B cell (primary cell): Measurements from ENCODE around the gene ZNF638. TPM values are rescaled to one million over a fixed set of nuclear protein-coding genes. Genes with fewer than 3 reads are reported as not detected.

Experiments used
- ATAC-seq: fragments of 200-7000 bp; cut with Tn5 transposase; one replicate; pipeline ENCODE4 v1.10.0; 2021; ENCODE audit warnings: low read depth, mild to moderate bottlenecking, moderate number of reproducible peaks, moderate library complexity
- CTCF ChIA-PET: fragments of 350-600 bp; sonication (Branson Sonifier 250); formaldehyde crosslinking; loops from one replicate; lab custom pipeline; 2021; ENCODE audit warnings: antibody characterized with exemption, inconsistent platforms; lab: Charles Lee
- POLR2A ChIA-PET: fragments of 350-600 bp; sonication (Branson Sonifier 250); formaldehyde crosslinking; loops from one replicate; lab custom pipeline; 2021; ENCODE audit warnings: antibody characterized with exemption; lab: Charles Lee
- DNase-seq: peaks from one replicate; pipeline ENCODE4 v3.0.0; 2013
- H2AFZ ChIP-seq: 2 replicates; pipeline ENCODE4 v1.6.1; 2012; ENCODE audit warnings: mild to moderate bottlenecking, low read depth, low read length; ENCODE audit not compliant: insufficient read depth, poor library complexity, severe bottlenecking
- H3K27ac ChIP-seq, 2 donors: 1 replicate in 1 of 2; 2 replicates in 1 of 2; pipeline ENCODE4 v1.5.1; 2012 to 2013; ENCODE audit warnings: low read length in 2 of 2, mild to moderate bottlenecking in 2 of 2, moderate library complexity in 1 of 2
- H3K27me3 ChIP-seq, 4 experiments: fragments of 200-600 bp in 1 of 4; sonication (generic) in 1 of 4; replicated peaks in 1 of 4; 1 replicate in 2 of 4; 2 replicates in 2 of 4; pipeline versions ENCODE4 v1.6.1 to v1.7.0; 2013 to 2016; ENCODE audit warnings: low read length in 3 of 4, mild to moderate bottlenecking in 2 of 4, mixed read lengths in 1 of 4, moderate library complexity in 1 of 4; ENCODE audit not compliant: insufficient read depth in 4 of 4, control insufficient read depth in 3 of 4; ENCODE audit errors: control extremely low read depth in 1 of 4
- H3K36me3 ChIP-seq, 2 experiments: replicated peaks in 1 of 2; 1 replicate in 1 of 2; 2 replicates in 1 of 2; pipeline versions ENCODE4 v1.6.1 to v1.7.1; 2013; ENCODE audit warnings: low read length in 1 of 2; ENCODE audit not compliant: insufficient read depth in 2 of 2, control insufficient read depth in 1 of 2; ENCODE audit errors: control extremely low read depth in 1 of 2, extremely low read depth in 1 of 2
- H3K4me1 ChIP-seq, 2 donors: fragments of 200-600 bp in 1 of 2; sonication (generic) in 1 of 2; 1 replicate in 1 of 2; 2 replicates in 1 of 2; pipeline versions ENCODE4 v1.5.1 to v1.6.1; 2013 to 2017; ENCODE audit warnings: low read length in 2 of 2; ENCODE audit not compliant: control insufficient read depth in 2 of 2, insufficient read depth in 2 of 2
- H3K4me2 ChIP-seq: replicated peaks from 2 replicates; pipeline ENCODE3; 2012; ENCODE audit warnings: mild to moderate bottlenecking, low read depth, low read length; ENCODE audit not compliant: poor library complexity, severe bottlenecking
- H3K4me3 ChIP-seq, 5 experiments: fragments of 200-600 bp in 1 of 5; sonication (generic) in 1 of 5; 1 replicate in 3 of 5; 2 replicates in 2 of 5; pipeline versions ENCODE4 v1.5.1 to v1.7.0; 2011 to 2016; ENCODE audit warnings: low read length in 4 of 5, mild to moderate bottlenecking in 4 of 5, low read depth in 2 of 5, control low read depth in 1 of 5, moderate library complexity in 1 of 5; ENCODE audit not compliant: insufficient read depth in 1 of 5; ENCODE audit errors: control extremely low read depth in 1 of 5, extremely low read depth in 1 of 5
- H3K79me2 ChIP-seq: fragments of 200-600 bp; sonication (generic); one replicate; pipeline ENCODE4 v1.6.0; 2016; ENCODE audit warnings: low read length; ENCODE audit not compliant: control insufficient read depth, insufficient read depth
- H3K9ac ChIP-seq: fragments of 200-600 bp; sonication (generic); 2 replicates; pipeline ENCODE4 v1.6.1; 2017; ENCODE audit warnings: mild to moderate bottlenecking, low read length, moderate library complexity
- H3K9me3 ChIP-seq, 3 donors: one replicate each; pipeline versions ENCODE4 v1.6.1 to v1.7.1; 2013; ENCODE audit warnings: low read length in 2 of 3; ENCODE audit not compliant: control insufficient read depth in 2 of 3, insufficient read depth in 1 of 3; ENCODE audit errors: control extremely low read depth in 1 of 3
- H4K20me1 ChIP-seq: 2 replicates; pipeline ENCODE4 v1.6.0; 2012; ENCODE audit warnings: mild to moderate bottlenecking, low read length; ENCODE audit not compliant: insufficient read depth, control insufficient read depth, poor library complexity, severe bottlenecking
- H3K27ac Mint-ChIP-seq: one replicate; pipeline ENCODE4 v1.8.0; 2021; ENCODE audit warnings: mixed read lengths
- H3K27me3 Mint-ChIP-seq: one replicate; pipeline ENCODE4 v1.8.0; 2021; ENCODE audit warnings: mixed read lengths
- H3K4me1 Mint-ChIP-seq: one replicate; pipeline ENCODE4 v1.8.0; 2021; ENCODE audit warnings: mixed read lengths
- H3K4me3 Mint-ChIP-seq: one replicate; pipeline ENCODE4 v1.8.0; 2021; ENCODE audit warnings: mixed read lengths
- H3K9me3 Mint-ChIP-seq: one replicate; pipeline ENCODE4 v1.8.0; 2022; ENCODE audit warnings: mixed read lengths; ENCODE audit not compliant: insufficient read depth
- EZH2 ChIP-seq: IDR thresholded peaks from 2 replicates; pipeline ENCODE4 v1.6.1; 2012; ENCODE audit warnings: borderline replicate concordance, low read depth, mild to moderate bottlenecking, moderate library complexity, low read length; ENCODE audit not compliant: insufficient read depth, poor library complexity, severe bottlenecking
- WGBS: methylation state at CpG from one replicate; pipeline ENCODE4 v1.1.5; 2013; ENCODE audit warnings: missing lambda C conversion rate; ENCODE audit not compliant: insufficient coverage; 5-methylcytosine and 5-hydroxymethylcytosine counted together
- intact Hi-C: fragments of 100-400 bp; cut with micrococcal nuclease; formaldehyde crosslinking; loops from one replicate; pipeline ENCODE4 v1.10.0; 2022
- polyA plus RNA-seq: library from polyadenylated mRNA; depleted of rRNA; stranded (reverse); fragments of >200 nt; gene quantifications from 2 replicates; pipeline ENCODE4 v1.2.3, GENCODE V29; 2012
- total RNA-seq, 2 donors: library from RNA; stranded (reverse); fragments of 120-200 nt in 1 of 2; gene quantifications; 1 replicate in 1 of 2; 2 replicates in 1 of 2; pipeline versions ENCODE4 v1.2.3 to v1.2.4, GENCODE V29; 2013 to 2022
- TF ChIP-seq, protein P1 (sequence below): fragments of 200-600 bp; IDR thresholded peaks from one replicate; pipeline ENCODE4 v1.8.0; 2022; ENCODE audit warnings: antibody characterized with exemption, mild to moderate bottlenecking

The ZNF638 gene
- total and polyA plus RNA-seq, 2 donors (not counting 1 experiment from before 2014, with no cell fraction given) = 60.1 to 221 TPM

DNA sequence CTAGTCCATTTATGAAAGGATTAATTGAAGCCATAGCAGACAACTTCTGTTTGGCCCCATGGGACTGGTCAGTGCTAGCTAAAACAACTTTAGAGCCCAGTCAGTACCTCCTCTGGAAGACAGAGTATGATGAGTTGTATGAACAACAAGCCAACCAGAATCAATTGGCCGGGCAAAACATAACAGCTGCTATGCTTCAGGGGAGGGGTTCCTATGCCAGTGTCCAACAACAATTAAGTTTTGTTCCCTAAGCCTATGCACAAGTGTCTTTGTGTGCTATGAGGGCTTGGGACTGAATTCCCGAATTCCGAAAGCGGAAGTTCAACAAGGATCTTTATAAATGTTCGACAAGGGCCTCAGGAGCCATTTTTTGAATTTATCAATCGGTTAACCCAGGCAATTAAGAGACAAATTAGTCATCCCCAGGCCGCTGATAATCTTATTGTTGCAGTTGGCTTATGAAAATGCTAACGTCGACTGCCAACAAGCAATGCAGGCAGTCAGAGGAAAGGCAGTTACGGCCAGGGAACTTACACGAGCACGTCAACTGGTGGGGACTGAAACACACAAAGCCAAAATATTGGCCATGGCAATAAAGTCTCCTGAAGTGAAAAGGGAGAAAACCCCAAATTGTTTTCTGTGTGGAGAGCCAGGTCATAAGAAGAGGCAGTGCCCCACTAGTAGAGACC is 57.9 kb downstream of the ZNF638 start:
- no peak for TF ChIP-seq EZH2
- intact Hi-C loops = no loop called here
- CTCF ChIA-PET = no interaction called here

DNA sequence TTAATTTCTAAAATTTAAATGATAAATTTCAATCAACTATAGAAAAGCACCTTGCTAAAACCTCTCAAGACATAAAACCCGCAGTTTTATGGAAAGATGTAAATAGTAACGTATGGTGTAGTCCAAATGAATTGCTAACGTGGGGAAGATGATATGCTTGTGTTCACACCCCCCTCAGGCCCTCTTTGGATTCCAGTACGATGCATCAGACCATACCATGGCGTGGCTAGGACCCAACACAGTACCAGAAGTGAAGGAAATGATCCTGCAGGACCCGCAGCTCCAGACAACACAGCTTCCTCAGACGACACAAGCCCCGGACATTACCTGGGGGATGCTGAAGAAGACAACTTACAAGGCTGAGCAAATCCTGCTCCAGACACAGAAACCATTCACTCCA is 61.6 kb downstream of the ZNF638 start:
- POLR2A ChIA-PET = no interaction called here
- no peak overlapping the region for H2AFZ ChIP-seq
- no peaks in the 10 kb centered on the region for H3K4me1 ChIP-seq
- ATAC-seq (no peak), DNase-seq (no peak)
- H3K4me3 ChIP-seq = no peak overlapping the region
- no peaks in the 10 kb centered on the region for H3K27me3 Mint-ChIP-seq
- CTCF ChIA-PET = no interaction called here
- H3K27ac ChIP-seq = no peak overlapping the region
- WGBS = 96% methylated on average over 7 of the region's 8 CpGs
- H3K9ac ChIP-seq = no peak overlapping the region
- H3K27me3 ChIP-seq = no peaks in the 10 kb centered on the region
- no peak overlapping the region for H3K27ac Mint-ChIP-seq
- H3K4me1 Mint-ChIP-seq = no peaks in the 10 kb centered on the region
- peaks cover 0 to 4% (median 0%) of the 10 kb centered on the region in 3 donors for H3K9me3 ChIP-seq
- TF ChIP-seq, protein P1, sequence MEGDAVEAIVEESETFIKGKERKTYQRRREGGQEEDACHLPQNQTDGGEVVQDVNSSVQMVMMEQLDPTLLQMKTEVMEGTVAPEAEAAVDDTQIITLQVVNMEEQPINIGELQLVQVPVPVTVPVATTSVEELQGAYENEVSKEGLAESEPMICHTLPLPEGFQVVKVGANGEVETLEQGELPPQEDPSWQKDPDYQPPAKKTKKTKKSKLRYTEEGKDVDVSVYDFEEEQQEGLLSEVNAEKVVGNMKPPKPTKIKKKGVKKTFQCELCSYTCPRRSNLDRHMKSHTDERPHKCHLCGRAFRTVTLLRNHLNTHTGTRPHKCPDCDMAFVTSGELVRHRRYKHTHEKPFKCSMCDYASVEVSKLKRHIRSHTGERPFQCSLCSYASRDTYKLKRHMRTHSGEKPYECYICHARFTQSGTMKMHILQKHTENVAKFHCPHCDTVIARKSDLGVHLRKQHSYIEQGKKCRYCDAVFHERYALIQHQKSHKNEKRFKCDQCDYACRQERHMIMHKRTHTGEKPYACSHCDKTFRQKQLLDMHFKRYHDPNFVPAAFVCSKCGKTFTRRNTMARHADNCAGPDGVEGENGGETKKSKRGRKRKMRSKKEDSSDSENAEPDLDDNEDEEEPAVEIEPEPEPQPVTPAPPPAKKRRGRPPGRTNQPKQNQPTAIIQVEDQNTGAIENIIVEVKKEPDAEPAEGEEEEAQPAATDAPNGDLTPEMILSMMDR = no peak
- no peak for TF ChIP-seq EZH2
- peaks cover 19 to 67% of the 10 kb centered on the region in 2 experiments for H3K36me3 ChIP-seq
- no peaks in the 10 kb centered on the region for H3K9me3 Mint-ChIP-seq
- H3K79me2 ChIP-seq = no peaks in the 10 kb centered on the region
- H3K4me3 Mint-ChIP-seq = no peak overlapping the region
- H4K20me1 ChIP-seq = no peaks in the 10 kb centered on the region
- intact Hi-C loops = no loop called here
- H3K4me2 ChIP-seq = no peak overlapping the region

More for the DNA sequence above, 57.9 kb downstream of the ZNF638 start:
- H3K27ac ChIP-seq = no peak overlapping the region
- no peaks in the 10 kb centered on the region for H4K20me1 ChIP-seq
- H2AFZ ChIP-seq = no peak overlapping the region
- H3K4me3 Mint-ChIP-seq = no peak overlapping the region
- H3K79me2 ChIP-seq = no peaks in the 10 kb centered on the region
- DNase-seq = no peak
- no peaks in the 10 kb centered on the region for H3K4me1 ChIP-seq
- H3K36me3 ChIP-seq = peaks cover 14 to 58% of the 10 kb centered on the region in 2 experiments
- H3K4me1 Mint-ChIP-seq = no peaks in the 10 kb centered on the region
- no peaks in the 10 kb centered on the region for H3K9me3 Mint-ChIP-seq
- H3K27ac Mint-ChIP-seq = no peak overlapping the region
- H3K27me3 Mint-ChIP-seq = no peaks in the 10 kb centered on the region
- over 99% methylated on average over 11 of the region's 12 CpGs for WGBS
- no peak overlapping the region for H3K4me3 ChIP-seq
- H3K9ac ChIP-seq = no peak overlapping the region
- no peak for ATAC-seq
- peaks cover 0 to 5% (median 0%) of the 10 kb centered on the region in 3 donors for H3K9me3 ChIP-seq
- POLR2A ChIA-PET = no interaction called here
- no peak overlapping the region for H3K4me2 ChIP-seq
- H3K27me3 ChIP-seq = no peaks in the 10 kb centered on the region
